Activated CD4-positive, alpha-beta T cell treated with anti-CD3 and anti-CD28 coated beads, Interleukin-2, amount 50 U/mL, for 4 hours (primary cell): ENCODE results near the gene FAM3A.
"Not testable (repeated sequence)": the region's sequence is repeated elsewhere in the genome, so short reads cannot be mapped to it uniquely, and the experiment has no call there.

Experiments
- DNase-seq, 2 experiments: peaks; one replicate each; pipeline ENCODE4 v3.0.0-alpha.2; 2020

Gene FAM3A, protein sequence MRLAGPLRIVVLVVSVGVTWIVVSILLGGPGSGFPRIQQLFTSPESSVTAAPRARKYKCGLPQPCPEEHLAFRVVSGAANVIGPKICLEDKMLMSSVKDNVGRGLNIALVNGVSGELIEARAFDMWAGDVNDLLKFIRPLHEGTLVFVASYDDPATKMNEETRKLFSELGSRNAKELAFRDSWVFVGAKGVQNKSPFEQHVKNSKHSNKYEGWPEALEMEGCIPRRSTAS

DNA sequence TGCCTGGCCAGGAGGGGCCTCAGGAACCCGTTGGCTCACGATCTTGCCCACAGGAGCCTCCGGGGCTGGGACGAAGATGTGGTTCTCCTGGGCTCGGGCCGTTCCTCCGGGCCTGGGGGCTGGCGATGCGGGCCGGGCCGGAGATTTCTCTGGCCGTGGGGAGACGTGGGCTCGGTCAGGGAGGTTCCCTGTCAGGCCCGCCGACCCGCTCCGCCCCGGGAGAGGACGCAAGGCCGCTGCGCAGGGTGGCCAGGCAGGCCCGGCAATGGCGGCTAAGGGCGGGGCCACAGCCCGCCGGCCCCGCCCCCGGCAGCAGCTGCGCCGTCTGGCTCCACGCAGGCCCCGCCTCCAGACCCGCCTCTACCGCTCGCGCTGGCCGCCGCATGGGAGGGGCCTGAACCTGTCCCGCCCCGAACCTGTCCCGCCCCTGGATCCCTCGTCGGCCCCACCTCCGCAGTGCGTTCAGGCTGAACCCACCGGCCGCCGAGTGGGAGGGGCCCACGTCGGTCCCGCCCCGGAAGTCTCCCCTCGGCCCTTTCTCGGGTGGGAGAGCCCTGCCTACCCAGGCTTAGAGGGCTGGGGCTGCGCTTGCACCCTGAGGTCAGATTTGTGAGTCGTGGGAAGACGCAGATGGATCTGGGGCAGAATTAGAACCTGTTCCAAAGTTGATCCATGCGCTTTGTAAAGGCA, at the start of gene FAM3A:
TSS of gene FAM3A (minus strand) at position 267 of the 690 bp plus-strand sequence. CDS start 460 bp downstream, outside the sequence.
- DNase-seq: peak; percentile 87 to 88

DNA sequence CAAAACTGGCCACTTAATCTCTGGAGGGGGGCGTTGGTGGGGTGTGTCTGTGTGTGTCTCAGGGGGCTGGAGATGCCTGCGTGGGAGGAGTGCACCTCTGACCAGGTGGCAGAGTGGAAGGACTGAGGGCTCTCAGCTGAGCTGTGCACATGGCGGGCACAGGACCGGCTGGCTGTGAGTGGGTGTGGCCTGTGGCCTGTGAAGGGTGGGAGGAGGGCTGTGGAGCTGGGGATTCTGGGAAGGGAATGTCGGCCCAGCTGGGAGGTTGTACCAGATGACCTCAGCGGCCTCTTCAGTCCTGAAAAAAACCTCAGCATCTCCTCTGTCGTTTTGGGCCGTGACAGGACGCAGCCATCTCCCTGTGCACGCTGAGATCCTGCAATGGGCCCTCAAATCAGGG, 46.3 kb upstream of the FAM3A start:
- not testable (repeated sequence) for DNase-seq

DNA sequence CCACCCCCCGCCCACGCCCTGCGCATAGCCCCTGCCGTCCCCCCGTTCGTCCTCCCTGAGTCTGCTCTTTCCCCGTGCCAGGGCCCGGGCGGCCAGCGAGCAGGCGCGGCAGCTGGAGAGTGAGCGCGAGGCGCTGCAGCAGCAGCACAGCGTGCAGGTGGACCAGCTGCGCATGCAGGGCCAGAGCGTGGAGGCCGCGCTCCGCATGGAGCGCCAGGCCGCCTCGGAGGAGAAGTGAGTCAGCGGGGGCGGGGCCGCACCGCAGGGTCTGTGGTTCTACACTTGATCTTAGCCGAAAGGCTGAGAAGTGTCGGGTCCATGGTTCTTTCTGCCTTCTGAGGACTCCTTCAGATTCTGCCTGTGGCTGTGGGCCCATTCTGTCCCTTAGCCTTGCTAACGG, 44.3 kb upstream of the FAM3A start:
- DNase-seq: not testable (repeated sequence)

DNA sequence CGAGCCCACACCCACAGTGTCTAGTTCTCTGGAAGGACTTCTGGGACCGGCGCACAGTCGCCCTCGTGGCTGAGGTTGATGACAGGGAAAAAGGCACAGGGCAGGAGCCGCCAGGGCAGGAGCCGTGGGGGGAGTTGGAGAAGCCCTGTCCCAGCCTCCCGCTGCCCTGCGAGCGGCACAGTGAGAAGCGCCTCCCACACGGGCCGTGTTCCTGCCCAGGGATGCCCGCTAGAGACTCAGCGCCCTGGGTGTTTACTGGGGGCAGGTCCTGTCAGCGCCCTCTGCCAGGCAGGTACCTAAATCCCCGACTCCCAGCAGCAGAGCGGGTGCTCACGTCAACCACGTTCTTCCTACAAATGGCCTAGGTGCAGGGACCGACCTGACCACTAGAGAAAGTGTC, 42.9 kb upstream of the FAM3A start:
- DNase-seq: not testable (repeated sequence)

DNA sequence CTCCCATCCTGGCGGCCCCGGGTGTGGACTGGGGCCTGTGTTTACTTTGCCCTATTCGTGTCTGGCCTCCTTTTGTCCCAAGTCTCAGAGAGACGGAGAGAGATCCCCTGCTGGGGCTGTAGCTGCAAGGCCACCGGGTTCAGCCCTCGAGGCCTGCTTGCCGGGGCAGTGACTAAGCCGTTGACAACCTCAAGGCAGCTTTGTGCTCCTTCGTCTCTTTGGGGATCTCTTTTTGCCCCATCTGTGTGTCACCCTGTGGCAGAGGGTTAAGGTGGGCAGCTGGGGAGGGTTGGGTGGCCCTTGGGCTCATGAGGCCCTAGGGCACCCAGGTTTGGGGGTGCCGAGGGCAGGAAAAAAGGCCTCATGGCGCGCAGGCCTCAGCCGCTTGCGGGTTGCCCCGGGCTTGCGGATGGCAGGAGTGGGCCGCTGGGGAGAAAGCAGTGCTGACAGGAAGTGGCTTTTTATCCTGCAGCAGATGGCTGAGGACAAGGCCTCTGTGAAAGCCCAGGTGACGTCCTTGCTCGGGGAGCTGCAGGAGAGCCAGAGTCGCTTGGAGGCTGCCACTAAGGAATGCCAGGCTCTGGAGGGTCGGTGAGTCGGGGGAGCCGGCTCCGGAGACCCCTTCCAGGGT, 42.1 kb upstream of the FAM3A start:
- DNase-seq: not testable (repeated sequence)

DNA sequence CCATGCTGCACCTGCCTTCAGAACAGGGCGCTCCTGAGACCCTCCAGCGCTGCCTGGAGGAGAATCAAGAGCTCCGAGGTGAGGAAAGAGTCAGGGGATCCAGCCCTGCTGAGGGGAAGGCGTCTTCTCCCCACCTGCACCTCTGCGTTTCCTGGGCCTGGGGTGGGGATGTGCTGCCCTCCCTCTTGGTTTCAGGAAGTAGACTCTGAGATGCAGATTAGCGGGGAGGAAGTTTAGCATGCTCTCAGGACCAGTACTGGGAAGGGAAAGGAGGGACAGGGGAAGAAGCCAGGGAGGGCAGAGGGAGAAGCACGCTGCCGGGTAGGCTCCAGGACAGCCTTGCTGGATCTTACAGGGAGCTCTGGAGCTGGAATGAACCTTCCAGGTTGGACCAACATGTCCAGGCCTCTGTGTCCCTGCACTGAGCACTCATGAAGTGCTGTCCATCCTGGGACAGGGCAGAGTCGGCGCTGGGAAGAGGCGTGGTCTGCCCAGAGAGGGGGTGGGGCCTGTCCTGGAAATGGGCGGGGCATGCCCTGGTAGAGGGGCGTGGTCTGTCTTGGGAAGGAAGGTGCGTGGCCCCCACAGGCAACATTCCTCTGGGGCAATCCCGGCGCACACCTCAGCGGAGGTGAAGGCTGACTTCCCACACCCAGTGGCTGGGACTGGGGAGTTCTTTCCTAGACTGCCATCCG, 36.2 kb upstream of the FAM3A start:
- DNase-seq: not testable (repeated sequence)

DNA sequence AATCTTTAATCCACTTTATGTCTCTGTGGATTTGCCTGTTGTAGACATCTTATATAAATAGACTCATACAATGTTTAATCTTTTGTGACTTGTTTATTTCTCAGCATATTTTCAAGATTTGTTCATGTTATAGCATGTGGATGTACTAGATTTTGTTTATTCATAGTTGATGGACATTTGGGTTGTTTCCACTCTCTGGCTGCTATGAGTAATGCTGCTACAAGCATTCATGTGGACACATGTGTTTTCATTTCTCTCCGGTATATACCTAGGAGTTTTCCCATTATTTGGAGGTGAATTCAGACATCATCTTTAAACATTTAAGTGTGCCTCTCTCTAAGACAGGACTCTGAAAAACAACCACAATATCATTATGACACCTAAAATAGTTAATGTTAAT, 33.7 kb upstream of the FAM3A start:
- no peak for DNase-seq

DNA sequence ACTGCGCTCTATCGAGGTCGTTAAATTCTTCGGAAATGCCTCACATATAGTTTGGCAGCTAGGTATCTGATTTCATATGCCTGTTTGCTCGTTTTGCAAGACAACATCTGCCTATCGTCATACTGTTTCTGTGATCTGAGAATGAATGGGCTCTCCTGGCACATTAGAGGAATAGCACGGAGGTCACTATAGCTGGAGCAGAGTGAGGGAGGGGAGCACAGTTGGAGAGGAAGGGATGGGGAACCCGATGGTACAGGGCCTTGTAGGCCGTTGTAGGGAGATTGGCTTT, 31.9 kb upstream of the FAM3A start:
- DNase-seq: no peak

DNA sequence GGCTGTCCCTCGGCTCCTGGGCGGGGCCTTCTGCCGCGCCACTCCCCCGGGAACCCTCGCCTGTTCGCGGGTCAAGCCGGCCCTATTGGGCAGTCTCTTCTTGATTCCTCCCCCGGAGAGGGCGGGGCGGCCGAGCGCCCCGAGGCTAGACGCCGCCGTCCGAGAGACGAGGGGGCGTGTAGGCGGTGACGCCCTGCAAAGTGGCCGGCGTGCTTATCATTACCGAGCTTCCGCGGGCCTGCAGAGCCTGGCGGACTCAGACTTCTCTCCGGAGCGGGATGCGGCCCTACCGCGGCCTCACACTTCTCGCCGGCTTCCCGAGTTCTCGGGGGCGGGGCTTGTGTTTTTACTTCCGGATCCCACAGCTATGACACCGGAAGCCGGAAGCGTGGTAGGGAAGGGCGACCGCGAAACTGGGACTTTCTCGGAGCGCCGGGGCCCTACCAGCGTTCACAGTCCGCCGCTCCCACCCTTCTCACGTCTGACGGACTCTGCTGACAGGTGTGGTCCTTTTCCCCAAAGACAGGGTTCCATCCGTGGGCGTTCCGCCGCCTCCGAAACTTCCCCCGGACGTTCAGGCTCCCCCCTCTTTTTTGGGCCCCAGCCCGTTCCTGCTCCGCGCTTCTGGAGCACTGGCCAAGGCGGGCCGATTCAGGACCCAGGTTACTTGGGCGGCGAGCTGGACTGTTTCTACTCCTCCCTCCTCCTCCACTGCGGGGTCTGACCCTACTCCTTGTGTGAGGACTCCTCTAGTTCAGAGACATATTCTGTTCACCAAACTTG, 31.4 kb upstream of the FAM3A start, which contains the start of gene IKBKG:
TSS of gene IKBKG (plus strand) at position 376 of the 783 bp plus-strand sequence. CDS start 4,383 bp downstream, outside the sequence.
- DNase-seq: peak; percentile 78 to 82

DNA sequence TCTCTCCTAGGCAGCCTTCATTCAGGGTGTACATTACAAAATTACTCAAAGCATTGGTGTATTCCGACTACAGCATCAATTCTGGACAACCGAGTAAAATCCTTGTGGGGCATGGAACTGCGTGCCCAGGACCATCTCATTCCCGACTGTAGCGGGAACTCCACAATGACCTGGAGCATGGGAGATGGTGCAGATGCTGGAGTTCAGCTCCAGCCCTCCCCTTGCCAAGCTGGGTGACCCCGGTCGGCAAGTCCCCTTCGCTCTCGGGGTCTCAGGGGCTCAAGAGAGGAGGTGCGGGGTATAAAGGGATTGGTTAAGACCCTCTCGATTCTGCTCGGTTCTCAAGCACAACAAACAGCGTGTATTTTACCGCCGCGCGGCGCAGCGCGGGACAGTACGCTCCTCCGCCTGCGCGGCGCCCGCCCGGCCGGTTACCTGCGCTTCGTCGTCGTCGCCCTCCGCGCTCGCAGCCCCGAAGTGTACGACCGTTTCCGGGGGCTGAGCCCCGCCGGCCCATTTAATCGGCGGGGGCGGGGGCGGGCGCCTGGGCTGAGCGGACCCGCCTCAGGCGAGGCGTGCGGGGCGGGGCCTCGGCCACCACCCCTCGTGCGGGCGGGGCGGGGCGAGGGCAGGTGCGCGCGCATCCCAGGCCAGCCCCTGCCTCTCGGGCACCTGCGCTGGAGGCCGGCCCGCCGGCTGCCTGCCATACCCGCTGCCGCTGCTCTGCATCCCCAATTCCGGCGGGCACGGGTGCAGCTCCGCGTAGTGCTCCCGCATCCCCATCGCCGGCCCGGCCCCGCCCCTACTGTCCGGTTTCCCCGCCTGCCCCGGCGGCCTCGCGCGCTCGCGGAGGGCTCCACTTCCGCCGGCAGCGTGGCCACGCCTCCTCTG, 30.6 kb upstream of the FAM3A start, which contains the start of gene G6PD:
TSS of gene G6PD (minus strand) at position 493 of the 891 bp plus-strand sequence. CDS start 691 bp downstream, outside the sequence.
- peak; percentile 67 to 72 for DNase-seq

DNA sequence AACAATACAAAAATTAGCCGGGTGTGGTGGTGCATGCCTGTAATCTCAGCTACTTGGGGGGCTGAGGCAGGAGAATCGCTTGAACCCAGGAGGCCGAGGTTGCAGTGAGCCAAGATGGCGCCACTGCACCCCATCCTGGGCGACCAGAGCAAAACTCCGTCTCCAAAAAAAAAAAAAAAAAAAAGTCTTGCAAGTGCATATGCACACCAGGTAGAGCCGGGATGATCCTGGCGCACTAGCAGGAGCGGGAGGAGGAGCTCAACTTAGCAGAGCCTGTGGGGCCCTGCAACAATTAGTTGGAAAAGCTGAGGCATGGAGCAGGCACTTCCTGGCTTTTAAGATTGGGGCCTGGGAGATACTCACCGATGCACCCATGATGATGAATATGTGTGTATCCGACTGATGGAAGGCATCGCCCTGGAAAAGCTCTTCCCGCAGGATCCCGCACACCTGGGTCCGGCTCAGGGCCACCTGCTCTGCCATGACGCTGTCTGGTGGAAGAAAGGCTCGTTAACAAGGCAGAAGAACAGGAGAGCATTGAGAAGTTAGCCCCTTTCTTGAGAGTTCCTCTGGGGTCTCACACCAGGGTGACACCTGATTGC, 29.7 kb upstream of the FAM3A start:
- DNase-seq: no peak

DNA sequence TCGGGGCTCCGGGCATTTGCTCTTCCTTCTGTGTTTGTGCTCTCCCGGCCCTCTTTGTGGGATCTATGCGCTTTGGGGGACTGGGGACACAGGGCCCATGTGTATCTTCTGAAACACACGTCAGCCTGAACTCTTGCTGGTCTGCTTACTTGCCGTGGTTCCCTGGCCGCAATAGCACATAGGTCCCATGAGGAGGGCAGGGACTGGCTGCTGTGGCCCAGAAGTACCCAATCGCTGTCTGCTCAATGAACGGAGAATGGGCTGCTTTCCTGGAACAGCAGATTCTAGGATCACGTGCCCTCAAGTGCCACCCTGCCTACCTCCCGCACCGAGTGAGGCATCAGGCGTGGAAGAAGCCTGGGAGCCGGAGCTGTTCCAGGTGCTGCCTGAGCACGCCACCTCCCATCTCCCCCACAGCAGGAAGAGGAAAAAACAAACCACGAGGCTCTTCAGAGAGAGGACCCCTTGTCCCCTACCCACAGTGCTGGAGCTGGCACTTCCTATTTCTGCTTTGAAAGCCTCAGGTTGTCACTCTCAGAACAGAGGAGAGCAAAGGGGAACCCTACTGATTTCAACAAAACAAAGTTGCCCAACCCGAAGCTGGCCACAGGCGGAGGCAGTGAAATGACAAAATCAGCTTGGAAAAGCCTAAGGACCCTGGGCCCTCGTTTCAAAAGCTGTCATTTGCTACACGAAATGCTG, 26.8 kb upstream of the FAM3A start:
- no peak for DNase-seq

DNA sequence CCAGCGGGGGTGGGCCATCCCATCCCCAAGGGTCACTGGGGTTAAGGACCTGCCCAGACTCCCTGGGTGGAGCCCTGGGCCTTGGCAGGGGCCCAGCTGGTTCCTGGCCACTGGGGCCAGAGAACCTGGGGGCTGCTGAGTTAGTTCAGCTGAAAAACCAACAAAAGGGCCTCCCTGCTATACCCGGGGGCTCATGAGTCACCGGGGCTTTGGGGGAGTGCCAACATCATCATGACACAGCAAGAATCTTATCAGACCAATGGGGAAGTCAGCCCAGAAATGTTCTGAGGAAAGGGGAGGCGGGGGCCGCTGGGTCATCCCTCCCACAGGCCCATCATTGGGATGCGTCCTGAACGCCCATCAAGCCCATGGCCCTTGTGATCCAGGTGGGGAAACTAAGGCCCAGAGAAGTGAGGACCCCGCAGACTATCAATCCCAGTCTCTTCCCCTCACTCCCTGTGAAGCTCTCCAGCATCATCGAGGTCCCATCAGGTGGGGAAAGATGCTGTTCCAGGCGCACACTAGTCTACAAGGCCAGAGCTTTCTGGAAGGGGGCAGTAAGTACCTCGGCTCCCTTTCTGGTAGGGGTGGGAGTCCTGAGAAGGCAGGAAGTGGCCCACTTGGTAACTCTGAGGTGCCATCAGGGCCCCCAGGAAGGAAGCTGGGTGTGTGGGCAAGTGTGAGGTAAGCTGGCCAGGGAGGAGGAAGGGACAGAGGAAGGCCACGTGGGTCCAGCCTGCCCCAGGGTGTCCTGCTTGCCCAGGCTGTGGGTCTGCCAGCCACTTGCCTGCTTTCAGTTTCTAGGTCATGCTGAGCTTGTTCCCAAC, 26.1 kb upstream of the FAM3A start:
- DNase-seq: peak; percentile 24 to 40

DNA sequence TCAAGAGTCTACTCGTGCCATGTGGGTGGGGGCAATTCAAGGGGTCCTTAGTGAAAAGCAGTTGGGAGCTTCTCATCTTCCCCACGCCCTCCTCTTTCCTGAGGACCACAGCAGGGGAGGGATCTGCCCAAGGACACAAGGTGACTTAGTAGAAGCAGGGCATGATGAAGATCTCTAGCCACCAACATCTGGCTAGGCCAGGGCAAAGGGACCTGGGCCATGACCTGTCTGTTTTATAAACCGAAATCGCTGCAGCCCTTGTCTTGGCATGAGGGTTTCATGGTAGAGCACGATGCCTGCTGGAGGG, 25.5 kb upstream of the FAM3A start:
- DNase-seq: no peak

DNA sequence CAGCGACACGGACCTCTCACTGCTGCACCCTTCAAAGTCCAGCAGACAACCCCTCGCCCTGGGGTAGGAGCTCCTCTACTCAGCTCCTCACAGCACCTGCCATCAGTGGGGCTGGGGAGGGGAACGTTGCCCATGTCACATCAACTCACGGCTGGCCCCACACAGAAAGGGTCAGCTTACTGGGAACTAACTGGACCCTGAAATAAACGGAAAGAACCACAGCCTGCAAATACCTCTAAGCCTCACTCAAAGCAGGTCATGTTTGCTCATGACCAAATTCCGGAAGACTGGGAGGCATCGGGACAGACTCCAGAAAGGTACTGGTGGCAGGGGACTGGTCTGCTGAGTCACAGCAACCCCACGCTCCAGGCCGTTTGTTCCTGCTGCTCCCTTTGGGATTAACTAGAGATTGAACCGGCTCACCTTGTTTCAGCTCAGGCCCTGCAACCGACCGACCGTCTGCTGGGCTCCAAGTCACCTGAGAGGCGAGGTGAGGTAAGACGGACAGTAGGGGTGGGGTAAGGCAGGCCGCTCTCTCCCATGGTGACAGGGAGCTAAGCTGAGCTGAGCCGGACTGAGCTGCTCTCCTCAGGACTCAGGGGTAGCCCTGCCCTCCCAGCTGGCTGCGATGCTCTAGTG, 25.0 kb upstream of the FAM3A start:
- DNase-seq: no peak

DNA sequence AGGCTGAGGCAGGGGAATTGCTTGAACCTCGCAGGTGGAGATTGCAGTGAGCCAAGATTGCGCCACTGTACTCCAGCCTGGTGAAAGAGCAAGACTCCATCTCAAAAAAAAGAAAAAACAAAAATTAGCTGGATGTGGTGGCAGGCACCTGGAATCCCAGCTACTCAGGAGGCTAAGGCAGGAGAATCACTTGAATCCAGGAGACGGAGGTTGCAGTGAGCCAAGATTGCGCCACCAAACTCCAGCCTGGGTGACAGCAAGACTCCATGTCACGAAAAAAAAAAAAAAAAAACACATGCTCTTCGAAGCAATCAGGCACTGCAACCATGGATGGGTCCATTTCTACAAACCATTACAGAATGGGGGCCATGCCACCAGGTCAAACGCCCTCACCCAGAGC, 24.3 kb upstream of the FAM3A start:
- not testable (repeated sequence) for DNase-seq

DNA sequence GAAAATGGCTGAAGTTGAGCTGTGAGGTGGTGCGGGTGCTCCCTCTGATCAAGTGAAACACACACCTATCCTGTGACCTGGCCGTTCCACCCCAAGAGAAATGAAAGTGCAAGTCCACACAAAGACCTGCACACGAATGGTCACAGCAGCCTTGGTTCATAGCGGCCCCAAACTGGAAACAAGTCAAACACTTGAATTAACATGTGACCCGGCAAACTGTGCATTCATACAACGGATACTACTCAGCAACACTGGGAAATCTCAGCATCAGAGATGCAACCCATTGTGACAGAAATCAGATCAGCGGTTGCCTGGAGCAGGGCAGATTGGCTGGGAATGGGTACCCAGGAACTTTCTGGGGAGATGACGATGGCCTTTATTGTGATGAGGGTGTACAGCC, 23.0 kb upstream of the FAM3A start:
- DNase-seq: no peak

DNA sequence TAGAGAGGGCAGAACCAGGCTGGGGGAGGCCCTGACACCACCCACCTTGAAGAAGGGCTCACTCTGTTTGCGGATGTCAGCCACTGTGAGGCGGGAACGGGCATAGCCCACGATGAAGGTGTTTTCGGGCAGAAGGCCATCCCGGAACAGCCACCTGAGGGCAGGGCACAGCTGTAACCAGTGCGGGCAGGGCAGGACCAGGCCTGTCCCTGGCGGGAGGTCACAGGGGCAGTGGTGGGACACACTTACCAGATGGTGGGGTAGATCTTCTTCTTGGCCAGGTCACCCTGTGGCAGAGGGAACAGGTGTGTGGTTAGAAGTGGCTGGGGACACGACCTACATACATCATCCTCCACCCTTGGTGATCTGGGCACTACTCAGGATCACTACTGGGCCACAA, 19.9 kb upstream of the FAM3A start:
- DNase-seq: no peak
